GM19395 (cell line): ENCODE results near the gene DLG1.

Experiments used
- ATAC-seq: cut with Tn5 transposase; IDR thresholded peaks from one replicate; pipeline ENCODE4 v1.9.1; 2021; ENCODE audit warnings: mild to moderate bottlenecking, moderate library complexity; ENCODE audit not compliant: unreplicated experiment

Gene DLG1

DNA sequence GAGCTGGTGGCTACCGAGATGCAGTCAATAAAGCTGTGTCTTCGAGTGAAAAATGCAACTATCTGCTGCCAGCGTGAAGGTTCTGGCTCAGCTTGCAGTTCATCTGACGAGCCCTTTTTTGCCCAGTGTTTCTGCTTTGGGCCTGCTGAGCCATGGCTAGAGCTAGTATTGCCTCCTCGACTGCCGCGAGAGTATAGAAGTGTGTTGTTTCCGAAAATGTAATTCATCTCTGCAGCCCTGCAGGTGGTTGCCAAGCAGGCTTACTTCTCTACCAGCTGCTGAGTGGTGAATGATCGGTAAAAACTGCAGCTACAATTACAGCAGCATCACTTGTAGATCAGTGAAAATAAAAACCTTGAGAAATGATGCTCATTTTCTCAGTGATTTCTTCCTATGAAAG, 114.8 kb downstream of the DLG1 start:
- ATAC-seq = no peak

DNA sequence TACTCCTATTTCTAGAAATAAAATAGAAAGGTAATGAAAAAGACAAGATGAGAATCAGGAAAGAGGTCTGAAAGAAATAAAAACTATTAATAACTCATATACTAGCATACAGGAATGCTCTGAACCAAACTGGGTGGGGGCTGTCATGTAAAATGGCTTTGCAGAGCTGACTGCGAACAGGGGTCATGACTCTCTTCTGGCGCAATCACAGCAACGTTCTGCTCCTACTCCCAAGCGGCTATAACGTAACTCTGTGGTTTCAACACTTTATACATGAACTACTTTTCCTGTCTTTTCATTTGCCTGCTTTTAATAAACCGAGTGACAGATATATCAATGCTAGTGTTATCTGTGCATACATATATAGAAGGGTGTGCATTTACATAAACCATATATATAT, 116.7 kb downstream of the DLG1 start:
- ATAC-seq = no peak

DNA sequence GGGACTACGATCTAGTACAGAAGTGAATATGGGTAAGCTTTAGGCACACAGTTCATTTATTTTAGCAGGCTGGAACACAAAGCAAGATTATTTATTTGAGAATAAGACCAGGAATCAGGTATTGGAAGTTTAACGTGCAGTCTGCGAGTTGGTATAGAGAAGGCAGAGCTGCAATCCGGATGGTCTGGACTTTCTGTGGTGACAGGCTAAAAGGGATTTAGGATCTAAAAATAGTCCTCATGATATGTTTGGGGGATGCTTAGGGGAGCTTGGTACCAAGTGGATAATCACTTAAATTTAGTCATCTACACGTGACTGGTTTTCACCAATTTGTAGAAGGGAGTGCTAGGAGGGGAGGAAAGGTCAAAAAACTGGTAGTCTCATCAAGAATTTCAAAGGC, 119.4 kb downstream of the DLG1 start:
- ATAC-seq = no peak

DNA sequence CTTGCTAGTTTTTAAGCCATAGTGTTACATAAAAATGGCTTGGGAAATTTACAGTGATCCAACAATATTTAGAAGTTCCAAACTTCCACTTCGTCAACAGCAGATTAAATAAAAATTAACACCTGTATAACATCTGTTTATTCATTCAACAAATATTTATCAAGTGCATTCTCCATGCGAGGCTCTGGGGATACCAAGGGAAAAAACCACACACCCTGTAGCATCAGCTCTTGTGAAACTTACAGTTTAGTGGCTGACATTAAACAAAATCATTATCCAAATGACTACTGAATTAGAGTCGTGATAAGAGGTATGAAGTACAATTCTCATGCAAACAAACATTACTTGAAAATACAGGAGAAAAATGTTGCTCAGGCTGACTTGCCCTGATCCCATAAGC, 122.9 kb downstream of the DLG1 start:
- no peak for ATAC-seq

DNA sequence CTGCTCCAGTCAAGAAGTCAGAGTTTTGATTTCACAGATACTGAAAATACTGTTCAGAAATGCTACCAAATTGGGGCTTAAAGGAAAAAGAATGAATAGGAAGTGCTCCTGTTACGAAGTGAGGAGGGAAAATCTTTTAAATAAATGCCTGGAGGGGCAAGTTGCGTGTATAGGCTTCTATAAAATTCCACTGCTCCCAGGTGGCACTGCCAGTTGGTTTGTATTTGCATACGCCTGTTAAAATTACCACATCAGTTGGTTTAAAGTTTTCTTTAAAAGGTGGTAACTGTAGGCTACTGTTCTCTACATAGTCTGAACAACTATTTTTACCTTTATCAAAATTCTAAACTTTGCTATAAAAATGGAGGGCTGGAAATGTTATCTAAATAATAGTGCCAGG, 123.5 kb downstream of the DLG1 start:
- no peak for ATAC-seq

DNA sequence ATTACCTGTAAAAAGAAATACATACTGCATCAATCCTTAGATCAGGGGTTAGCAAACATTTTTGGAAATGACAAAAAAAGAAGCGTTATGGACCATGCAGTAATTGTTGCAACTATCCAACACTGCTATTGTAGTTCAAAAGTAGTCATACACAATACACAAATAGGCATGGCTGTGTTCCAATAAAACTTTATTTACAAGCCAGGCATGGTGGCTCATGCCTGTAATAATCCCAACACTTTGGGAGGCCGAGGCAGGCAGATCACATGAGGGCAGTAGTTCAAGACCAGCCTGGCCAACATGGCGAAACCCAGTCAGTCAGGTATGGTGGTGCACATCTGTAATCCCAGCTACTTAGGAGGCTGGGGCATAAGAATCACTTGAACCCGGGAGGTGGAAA, 124.8 kb downstream of the DLG1 start:
- no peak for ATAC-seq

DNA sequence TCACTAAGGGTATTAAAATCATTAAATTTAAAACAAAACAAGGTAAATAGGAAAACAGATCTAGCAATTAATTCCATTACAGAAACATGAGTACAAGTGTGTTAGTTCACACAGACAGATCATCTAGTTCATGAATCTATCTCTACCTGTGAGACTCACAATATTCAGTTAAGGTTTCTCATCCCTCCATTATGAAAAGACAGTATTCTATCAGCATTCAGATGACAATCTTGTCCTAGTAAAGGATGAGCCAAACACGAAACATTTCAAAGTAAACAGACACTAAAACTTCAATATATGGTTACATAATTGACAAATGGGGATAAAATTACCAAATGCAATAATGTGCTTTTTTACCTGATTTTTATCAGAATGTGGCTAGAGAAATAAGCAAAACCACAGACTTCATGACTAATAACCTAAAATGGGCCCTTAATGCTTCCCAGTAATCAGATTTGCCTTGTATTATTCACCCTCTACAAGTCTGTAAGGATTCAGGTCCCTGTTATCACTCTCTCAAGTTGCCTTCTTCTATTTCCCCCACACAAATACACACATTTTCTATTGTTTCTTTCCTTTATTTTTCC, 126.8 kb downstream of the DLG1 start:
- no peak for ATAC-seq

DNA sequence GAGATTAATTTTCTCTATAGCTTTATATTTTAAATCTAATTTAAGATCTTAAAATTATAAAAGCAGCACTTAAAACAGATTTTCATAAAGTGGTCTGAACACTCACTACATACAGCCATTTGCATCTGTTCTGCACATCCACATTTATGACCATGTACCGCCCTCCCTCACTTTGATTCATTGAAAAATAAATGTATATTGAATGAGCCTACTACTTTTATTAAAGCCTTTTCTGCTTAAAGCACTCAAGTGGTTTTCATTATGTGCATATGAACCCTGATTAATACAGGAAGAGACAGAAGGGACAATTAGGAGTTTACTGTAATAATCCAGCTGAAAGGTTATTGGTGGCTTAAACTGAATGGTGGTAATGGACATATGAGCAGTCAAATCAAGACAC, 129.4 kb downstream of the DLG1 start:
- ATAC-seq = no peak

DNA sequence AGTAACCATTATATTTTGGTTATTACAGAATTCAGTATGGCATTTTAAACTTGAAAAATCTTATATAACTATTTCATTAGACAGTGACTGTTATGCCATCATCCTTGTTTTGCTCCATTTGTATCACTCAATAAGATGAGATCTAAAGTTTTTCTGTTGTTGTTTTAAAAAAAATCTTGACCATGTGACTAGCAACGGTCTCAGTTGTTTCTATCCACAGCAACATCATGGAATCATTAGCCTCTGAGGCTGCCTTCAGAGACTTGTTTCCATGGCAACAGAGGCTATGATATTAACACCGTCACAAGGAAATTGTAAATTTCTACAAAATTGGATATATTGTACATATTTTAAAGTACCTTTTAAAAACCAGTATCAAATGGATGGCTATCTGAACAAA, 129.8 kb downstream of the DLG1 start:
- no peak for ATAC-seq

DNA sequence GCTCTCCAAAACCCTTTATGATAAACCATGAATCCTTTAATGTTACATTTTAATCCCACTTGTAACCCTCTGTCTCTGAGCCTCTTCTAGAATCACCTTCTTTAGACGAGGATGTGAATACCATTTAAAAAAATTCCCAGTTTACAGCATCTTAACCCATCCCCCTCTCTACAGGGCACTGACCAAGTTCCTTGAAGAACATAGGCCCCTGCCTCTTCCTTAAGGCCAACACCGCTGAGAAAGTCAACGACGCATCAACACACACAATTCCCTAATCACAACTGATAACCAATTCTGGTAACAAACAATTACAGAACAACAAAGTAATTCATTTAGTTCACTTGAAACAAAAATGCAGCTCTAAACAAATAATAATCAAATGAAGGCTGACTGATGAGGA, 130.3 kb downstream of the DLG1 start:
- ATAC-seq = no peak

DNA sequence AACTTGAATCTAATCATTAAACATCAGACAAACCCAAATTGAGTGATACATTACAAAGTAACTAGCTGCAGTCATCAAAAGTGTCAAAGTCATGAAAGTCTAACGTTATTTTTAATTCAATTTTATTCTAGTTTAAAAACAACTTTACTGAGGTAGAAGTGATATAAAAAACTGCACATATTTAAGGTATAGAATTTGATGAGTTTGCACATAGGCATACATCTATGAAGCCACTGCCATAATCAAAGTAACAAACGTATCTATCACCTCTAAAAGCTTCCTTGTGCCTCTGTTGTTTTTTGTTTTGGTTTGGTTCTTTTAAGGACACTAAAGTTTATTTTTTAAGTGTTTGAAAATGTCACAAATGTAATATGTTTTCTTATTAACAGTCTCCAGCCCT, 130.9 kb downstream of the DLG1 start:
- no peak for ATAC-seq

DNA sequence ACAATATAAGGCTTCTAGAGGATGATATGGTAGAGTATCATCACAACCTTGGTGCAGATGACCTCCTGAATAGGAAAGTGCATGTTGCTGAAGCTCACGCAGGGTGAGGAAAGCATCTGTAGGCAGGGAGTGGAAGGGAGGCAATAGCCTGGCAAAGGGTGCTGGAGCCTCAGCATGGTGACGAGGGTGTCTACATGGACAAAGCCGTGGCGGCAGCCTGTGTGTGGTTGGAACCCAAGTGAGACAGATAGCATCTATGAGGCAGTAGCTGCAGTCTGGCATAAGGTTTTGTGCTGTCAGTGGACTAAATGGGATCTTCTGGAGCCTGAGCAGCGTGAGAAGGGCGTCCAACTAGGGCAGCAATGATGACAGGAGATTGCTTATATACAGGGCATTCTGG, 132.5 kb downstream of the DLG1 start:
- ATAC-seq = no peak

DNA sequence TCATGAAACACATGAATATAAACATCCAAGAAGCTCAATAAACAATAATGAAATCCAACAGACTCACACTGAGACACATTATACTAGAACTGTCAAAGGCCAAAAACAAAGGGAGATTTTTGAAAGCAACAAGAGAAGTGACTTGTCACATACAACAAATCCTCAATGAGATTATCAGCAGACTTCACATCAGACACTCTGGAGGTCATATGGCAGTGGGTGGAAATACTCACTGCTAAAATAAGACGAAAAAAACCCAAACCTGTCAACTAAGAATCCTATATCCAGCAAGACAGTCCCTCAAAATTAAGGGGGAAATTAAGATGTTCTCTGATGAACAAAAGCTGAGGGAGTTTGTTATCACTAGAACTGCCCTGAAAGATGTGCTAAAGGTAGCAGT, 143.4 kb downstream of the DLG1 start:
- ATAC-seq = no peak

DNA sequence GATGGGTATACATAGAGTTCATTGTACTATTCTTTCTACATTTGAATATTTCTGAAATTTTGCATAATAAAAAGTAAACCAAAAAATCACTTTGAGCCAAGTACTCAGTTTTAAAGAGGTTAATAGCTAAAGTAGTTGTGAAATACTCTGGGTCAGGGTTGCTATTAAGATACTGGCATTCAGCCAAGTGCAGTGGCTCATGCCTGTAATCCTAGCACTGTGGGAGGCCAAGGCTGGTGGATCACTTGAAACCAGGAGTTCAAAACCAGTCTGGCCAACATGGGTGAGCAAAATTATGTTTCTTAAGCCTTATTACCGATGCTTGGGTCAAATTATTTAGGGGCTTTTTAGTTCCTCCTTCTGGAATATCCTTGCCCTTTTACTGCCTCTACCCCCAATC, 146.8 kb downstream of the DLG1 start:
- ATAC-seq = no peak

DNA sequence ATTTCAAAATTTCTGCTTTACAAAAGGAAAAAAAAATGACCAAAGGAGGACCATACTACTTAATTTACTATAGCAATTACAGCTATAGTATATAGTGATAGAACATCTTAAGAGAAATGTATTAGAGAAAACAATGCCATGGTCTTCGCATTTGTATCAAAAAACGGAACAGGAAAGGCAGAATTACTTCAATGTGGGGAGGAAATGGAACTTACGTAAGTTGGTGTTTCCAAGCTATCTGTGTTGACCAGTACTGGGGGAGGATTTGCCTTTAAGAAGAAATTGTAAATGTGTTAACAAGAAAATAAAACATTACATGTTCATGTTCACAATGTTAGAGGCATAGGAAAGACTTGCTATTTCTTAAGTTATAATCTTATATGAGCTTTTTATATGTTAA, 148.9 kb downstream of the DLG1 start:
- no peak for ATAC-seq

DNA sequence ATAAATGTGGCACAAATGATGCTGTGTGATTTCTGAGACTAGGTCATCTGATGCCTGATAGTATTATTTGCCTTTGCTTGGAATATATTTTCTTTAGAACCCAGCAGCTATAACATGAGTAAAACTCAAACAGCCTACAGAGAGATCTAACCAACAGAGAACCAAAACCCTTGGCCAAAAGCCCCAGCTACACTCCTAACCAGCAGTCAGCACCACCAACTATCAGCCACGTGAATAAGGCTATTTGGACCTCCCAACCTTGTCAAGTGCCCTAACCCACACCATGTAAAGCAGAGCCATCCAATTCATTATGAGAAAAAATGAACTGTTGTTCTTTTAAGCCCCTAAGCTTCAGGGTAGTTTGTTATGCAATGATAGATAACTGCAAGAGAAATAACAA, 154.2 kb downstream of the DLG1 start:
- ATAC-seq = no peak

DNA sequence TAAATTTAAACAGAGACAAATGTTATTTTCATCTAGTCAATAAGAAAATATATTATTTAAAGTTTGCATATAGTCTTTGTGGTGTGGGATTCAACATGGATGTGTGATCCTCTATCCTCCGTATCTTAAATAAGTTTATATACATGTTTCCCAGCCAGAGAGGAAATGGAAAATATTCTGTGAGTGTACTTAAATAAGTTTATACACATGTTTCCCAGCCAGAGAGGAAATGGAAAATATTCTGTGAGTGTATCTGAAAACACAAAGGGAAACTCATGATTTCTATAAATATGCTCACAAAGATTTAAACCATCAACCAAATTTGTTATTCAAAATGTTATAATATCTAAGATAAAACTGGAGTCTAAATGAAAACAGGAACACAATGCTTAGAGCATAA, 158.8 kb downstream of the DLG1 start:
- no peak for ATAC-seq

DNA sequence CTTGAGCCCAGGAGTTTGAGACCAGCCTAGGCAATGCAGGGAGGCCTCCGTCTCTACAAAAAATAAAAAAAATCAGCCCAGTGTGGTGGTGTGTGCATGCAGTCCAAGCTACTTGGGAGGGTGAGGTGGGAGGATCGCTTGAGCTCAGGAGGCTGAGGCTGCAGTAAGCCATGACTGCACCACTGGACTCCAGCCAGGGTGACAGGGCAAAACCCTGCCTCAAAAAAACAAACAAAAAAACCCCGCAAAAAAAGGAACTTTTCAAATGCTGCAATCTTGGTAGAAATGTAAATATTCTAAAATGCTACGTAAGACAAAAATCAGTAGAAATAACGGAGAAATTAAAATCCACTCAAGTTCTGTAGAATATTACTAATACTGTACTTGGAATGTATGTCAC, 160.7 kb downstream of the DLG1 start:
- no peak for ATAC-seq

DNA sequence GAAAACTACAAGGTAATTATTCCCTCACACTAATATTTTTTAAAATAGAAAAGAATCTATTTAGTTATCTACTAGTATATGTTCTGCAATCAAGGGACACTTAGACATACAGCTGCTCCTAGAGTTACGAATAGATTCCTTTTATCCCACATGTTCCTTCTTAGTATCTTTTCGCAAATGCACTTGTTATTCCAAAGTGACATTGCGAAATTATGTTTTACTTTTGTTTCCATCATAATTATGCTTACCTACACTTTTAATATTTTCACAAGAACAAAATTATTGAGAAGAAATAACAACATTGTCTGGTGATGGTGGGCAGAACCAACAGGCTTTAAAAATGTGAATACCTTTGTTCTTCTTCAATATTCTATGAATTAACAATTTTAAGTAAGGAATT, 161.7 kb downstream of the DLG1 start:
- no peak for ATAC-seq

DNA sequence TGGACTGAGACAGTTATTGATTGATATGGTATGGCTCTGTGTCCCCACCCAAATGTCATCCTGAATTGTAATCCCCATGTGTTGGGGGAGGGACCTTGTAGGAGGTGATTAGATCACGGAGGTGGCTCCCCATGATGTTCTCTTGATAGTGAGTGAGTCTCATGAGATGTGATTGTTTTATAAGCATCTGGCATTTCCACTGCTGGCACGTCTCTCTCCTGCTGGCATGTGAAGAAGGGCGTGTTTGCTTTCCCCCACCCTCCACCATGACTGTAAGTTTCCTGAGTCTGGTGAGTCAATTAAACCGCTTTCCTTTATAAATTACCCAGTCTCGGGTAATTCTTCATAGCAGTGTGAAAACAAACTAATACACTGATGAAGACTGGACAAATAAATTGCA, 163.2 kb downstream of the DLG1 start:
- no peak for ATAC-seq

DNA sequence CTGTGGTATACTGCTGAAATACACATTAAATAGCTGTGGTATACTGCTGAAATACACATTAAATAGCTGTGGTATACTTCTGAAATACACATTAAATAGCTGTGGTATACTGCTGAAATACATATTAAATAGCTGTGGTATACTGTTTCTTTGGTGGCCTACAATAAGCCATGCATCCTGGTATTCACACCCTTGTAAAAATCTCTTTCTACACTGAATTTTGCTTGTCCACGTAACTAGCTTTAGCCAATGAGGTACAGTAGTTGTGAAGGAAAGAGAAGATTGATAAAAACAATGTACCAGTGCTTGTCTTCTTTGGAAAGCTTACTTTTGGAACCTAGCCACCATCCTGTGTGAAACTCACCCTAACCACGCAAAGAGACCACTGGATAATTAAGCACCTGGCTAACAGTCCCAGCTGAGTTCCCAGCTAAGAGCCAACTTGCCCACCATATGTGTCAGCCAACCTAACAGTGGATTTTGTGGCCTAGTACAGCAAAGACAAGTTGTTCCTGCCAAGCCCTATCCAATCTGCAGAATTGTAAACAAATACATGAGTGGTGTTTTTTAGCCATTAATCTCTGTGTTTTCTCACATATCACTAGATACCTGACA, 165.4 kb downstream of the DLG1 start:
- ATAC-seq = no peak

DNA sequence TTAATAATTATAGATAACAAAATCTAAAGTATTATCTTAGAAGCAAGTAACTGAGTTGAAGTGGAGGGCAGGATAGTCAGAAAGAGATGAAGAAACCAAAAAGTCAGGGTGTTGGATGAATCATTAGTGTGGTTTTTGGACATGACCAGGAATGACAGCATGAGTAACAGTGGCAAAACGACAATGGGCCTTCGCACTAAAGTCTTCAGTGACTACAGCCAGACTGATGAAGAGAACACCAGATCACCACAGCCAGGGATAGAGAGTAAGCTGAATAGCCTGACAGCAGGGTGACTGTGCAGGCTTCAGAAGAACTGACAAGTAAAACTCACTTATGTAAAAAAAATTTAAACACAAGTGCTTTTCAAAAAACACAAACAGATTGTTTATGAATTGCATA, 172.8 kb downstream of the DLG1 start:
- ATAC-seq = no peak

DNA sequence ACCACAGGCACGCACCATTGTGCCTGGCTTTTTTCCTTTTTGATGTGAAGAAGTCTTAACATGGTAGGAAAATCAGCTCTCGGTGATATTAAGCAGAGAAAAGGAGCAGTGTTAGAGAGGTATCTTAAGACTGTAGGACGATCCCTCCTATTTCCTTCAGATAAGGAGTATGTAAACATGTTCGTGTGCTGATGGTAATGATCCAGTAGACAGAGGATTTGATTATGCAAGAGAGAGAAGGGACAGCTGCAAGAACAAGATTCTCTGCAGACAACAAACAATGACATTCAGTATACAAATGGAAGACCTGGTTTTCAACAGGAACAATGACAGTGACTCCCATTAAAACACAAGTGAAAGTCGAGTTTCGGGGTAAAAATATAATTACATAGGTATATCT, 173.7 kb downstream of the DLG1 start:
- ATAC-seq = no peak
